HG03095 (cell line): Measurements from ENCODE around the gene SHC4.
"Not testable (repeated sequence)": the region's sequence is repeated elsewhere in the genome, so short reads cannot be mapped to it uniquely, and the experiment has no call there.

Experiments used
- ATAC-seq: cut with Tn5 transposase; IDR thresholded peaks from one replicate; pipeline ENCODE4 v1.9.1; 2021; ENCODE audit warnings: moderate library complexity; ENCODE audit not compliant: unreplicated experiment

SHC4 gene

DNA sequence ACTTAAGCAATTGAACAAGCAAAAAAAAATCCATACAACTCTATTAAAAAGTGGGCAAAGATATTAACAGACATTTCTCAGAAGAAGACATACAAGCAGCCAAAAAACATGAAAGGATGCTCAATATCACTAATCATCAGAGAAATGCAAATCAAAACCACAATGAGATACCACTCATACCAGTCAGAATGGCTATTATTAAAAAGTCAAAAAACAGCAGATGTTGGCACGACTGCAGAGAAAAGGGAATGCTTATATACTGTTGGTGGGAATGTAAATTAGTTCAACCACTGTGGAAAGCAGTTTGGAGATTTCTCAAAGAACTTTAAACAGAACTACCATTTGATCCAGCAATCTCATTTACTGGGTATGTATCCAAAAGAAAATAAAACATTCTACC is 7.2 kb upstream of the SHC4 start:
- not testable (repeated sequence) for ATAC-seq

DNA sequence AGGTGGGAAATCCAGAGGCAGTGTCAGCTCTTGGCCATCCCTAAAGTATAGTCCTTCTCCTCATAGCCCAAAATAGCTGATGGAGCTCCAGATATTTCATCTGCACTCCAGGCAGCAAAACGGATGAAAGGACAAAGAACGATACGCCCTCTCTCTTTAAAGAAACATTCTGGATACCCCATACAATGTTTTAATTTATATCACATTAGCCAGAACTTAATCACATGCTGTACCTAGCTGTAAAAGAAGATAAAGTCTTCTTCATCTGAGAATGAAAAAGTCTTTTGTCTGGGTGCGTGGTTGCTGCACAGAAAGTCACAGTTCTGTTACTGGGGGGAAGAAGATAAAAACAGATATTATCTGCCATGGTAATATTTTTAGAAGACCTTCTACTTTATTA is 4.3 kb upstream of the SHC4 start:
- no peak for ATAC-seq

DNA sequence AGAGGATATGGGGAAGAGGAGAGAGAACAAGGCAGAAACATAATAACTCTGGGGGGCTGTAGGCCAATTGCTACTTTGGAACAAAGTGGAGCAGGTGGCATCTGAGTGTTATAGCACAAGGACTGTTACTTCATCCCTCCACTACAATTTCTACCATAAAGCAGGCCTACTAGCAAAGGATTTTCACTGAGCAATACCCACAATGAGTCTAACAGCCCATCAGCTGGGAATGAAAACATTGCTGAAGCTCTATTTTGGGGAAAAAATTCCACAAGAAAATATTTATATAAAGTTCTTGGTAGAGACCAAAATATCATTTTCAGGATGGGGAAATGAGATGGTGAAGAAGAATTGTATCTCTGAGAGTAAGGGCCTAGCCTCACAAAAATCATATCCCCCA is 3.6 kb upstream of the SHC4 start:
- no peak for ATAC-seq

- ATAC-seq, result peak; percentile 72
These were observed 3.0 kb upstream of the SHC4 start for GRCh38 chr15:48966595-48967301.

GRCh38 chr15:48965972-48966371 is 2.3 kb upstream of the SHC4 start:
- peak; percentile 63 for ATAC-seq

DNA sequence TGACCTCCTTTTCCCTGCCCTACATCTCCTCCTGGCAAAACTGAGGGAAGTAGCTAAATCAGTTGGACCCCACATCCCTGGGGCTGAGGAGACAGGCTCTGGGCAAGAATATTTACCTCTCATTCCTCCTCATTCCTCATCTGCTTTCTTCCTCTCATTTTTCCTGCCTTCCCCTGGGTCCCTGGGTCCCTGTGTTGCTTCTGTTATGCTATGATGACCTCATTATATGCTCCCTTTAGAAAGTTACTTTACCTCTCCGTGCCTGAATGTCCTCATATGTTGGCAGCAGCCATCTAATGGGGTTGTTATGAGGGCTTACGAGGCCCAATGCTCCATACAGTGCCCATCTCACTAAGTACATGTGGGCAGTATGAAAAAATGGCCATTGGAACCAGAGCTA is 1.2 kb upstream of the SHC4 start:
- ATAC-seq, result no peak

DNA sequence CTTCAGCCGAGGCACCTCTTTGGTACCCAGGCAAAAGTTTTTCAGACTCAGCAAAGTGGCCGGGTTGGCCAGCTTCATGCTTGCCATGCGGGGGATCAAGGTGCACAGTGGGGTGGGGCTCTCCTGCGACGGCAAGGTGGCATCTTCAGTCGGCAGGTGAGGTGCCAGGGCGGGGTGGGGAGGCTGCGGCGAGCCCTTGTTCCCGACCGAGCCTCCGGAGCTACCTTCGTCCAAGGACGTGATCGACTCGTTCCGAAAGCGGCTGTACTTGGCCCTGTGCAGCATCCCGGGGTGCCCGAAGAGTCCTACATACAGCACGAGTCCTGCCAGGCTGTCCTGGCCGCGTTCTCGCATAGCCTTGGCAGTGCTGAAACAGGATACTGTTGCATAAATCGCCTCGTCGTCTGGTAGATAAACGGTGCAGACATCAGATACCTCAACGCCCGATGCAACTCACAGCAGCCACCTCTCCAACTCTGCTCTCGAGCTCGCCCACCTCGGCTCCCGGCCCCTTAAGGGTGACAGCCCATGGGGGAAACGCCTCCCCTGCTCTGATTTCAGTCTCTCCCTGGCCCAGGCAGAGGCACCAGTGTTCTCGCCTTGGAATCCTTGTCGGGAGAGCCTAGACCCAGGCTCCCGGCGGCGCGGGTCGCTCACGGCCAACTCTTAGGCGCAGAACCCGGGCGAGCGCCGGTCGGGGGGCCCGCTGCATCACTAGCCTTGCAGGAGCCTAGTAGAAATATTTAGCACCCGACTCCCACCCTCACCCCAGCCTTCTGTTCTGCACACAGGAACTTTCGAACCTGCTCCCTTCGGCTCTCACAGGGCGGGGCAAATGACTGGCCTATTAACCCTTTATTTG is 826 bp downstream of the SHC4 start:
- ATAC-seq, result no peak

- no peak for ATAC-seq
These were observed 7.8 kb downstream of the SHC4 start for GRCh38 chr15:48955967-48956366.

DNA sequence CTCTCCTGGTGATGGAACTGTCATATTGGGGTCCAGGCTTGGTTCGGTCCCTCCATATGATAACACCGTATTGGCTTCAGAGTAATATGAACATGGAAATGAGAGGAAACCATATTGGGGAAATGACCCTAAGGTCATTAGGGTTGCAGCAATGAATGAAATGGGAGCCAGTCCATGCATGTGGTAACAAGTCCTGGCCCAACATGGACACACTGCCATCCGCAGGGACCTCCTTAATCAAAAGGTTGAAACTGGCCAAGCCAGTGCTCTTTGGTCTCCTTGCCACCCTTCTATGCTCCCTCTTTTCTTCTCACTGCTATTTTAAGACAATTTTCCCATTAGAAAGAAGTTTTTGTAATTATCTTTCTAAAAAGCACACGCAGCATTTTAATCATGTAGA is 8.3 kb downstream of the SHC4 start:
- ATAC-seq, result no peak

DNA sequence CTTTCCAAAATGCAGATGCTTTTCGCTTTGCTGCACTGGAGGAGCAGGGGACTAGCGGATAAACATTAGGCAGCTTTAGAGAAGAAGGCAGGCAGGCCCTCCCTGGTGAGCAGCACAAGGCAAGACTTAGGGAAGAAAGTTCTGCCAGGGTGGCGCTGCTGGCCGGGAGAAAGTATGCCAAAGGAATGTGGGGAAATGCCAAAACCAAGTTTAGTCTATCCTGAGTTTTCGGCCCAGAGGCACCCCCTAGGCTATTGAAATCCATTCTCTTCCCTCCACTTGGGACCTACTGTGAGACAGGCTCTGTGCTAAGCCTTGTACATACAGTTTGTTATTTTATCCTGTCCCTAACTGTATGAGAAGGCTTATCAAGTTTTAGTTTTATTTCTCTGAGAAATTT is 9.2 kb downstream of the SHC4 start:
- ATAC-seq, result no peak

GRCh38 chr15:48946840-48947187 is 16.9 kb downstream of the SHC4 start:
- no peak for ATAC-seq

DNA sequence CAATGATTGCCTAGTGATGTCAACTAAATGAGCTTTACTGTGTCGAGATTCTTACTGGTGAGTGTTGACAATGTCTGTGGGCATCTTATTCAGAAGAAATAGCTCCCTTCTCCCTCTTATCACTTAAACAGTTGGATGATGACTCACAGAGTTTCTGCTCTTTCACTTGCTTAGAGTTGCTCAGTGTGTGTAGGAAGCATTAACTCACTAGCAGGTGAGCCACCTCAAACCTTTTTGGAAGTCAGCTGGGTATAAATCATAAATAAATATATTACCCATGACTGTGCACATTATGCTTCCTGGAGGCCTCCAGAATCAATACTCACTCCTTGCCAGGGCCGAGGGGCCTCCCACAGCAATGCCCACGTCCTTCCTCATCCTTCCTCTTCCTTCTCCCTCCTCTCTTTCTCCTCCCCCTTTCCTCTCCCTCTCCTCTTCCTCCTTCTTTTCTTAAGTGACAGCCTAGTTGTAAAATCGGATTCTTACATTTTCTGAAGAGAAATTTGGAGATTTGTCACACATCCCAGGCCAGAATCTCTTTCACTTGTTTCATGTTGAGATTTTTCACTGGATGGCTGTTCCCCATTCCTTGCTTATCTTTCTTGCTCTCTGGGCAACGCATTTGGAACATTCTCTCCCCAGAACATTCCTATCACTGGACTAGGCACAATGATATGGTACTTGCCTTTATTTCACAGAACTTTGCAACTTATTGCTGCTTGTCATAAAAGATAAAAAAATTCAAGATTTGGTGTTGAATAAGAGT is 17.5 kb downstream of the SHC4 start:
- ATAC-seq, result no peak

DNA sequence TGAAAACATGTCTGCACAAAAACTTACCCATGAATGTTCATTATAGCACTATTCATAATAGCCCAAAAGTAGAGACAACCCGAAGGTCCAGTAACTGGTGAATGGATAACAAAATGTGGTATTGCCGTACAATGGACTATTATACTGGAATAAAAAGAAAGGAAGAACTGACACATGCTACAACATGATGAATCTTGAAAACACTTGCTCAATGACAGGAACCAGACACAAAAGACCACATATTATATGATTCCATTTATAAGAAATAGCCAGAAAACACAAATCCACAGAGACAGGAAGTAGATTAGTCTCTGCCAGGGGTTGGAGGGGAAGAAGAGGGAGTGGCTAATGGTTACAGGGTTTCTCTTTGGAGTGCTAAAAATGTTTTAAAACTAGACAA is 18.3 kb downstream of the SHC4 start:
- ATAC-seq, result no peak

- no peak for ATAC-seq
These were observed 21.8 kb downstream of the SHC4 start for GRCh38 chr15:48941904-48942303.

DNA sequence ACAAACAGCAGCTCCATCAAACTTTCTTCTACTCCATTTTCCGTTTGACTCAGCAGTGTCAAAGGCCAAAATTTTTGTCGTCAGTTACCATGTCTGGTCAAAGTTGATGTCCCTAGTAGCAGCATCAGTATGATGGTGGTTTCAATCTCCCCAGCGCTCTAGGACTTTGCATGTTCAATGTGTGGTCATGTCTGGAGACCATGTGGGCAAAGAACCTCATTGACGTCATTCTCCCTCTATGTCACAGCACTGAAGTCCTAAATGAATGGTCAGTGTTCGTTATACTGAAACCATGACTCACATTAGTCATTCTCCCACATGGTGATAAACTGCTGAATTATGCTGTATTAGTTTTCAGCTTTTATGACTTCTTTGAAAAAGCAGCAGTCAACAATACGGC is 23.2 kb downstream of the SHC4 start:
- ATAC-seq, result peak; percentile 90

GRCh38 chr15:48939648-48940047 is 24.1 kb downstream of the SHC4 start:
- no peak for ATAC-seq

GRCh38 chr15:48937886-48938285 is 25.8 kb downstream of the SHC4 start:
- ATAC-seq, result no peak

GRCh38 chr15:48936666-48937065 is 27.1 kb downstream of the SHC4 start:
- no peak for ATAC-seq

DNA sequence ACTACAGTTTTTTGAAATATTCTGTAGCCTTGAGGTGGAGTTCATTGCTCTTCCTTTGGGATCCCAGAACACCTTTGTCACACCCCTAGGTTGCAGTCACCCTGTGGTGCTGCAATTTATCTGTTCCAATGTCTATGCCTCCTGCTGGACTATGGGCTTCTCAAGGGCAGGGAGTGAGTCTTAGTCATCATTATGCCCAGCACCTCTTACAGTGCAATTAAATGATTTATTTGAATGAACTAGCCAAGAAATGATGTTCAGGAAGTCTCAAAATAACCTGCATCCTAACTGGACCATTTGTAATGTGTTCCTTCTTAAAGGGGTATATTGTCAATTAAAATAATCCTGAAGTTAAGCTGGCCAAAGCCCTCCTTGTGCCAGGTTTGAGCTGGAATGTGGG is 28.5 kb downstream of the SHC4 start:
- ATAC-seq, result no peak

GRCh38 chr15:48930735-48931134 is 33.0 kb downstream of the SHC4 start:
- no peak for ATAC-seq

- no peak for ATAC-seq
These were observed 34.1 kb downstream of the SHC4 start for GRCh38 chr15:48929661-48930060.
